Measurements from ENCODE around the gene PHAX.
"Not testable (repeated sequence)": the region's sequence is repeated elsewhere in the genome, so short reads cannot be mapped to it uniquely, and the experiment has no call there.

The PHAX gene

DNA sequence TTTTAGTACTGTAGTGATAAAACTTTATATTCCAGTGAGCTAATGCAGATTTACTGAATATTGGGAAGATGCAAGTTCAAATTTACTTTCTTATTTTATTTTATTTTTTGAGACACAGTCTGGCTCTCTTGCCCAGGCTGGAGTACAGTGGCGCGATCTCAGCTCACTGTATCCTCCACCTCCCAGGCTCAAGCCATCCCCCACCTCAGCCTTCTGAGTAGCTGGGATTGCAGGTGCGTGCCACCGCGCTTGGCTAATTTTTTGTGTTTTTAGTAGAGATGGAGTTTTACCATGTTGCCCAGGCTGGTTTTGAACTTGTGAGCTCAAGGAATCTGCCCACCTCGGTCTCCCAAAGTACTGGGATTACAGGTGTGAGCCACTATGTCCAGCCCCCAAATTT is 9.9 kb downstream of the PHAX start:
- no peak for TF ChIP-seq CTCF (IDR thresholded peaks at IDR 0.05; ENCODE audit: low read depth, low read length, missing control alignments)
- DNase-seq, result no peak
- in situ Hi-C loops (cut with HindIII; ENCODE audit: low pct_ligation_motif_present, low sequenced_read_pairs), result no loop called here
- peaks cover 32% of the 10 kb centered on the region for H3K36me3 ChIP-seq (replicated peaks)
- H3K27me3 ChIP-seq (replicated peaks), result no peaks in the 10 kb centered on the region
- no peak overlapping the region for H3K27ac ChIP-seq
- no peak overlapping the region for H3K4me3 ChIP-seq (ENCODE audit: low read depth, low read length)

DNA sequence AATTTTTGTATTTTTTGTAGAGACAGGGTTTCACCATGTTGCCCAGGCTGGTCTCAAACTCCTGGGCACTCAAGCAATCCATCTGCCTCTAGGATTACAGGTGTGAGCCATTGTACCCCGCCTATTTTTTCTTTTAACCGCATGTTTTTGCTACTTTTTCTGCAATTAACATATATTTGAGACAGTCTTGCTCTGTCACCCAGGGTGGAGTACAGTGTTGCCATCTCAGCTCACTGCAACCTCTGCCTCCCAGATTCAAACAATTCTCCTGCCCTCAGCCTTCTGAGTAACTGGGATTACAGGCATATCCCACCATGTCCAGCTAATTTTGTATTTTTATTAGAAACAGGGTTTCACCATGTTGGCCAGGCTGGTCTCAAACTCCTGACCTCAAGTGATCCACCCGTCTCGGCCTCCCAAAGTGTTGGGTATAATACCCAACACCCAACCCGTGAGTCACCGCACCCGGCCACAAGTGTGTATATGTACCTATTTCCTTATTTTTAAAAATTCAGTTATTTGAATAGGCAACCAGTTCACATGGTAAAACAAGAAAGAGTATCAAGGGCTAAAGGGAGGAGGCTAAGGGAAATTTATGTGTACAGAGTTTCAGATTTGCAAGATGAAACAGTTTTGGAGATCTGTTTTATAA is 13.3 kb downstream of the PHAX start:
- H3K36me3 ChIP-seq (replicated peaks), result peaks cover 36% of the 10 kb centered on the region

GRCh38 chr5:126615286-126615685 is 14.5 kb downstream of the PHAX start:
- H3K36me3 ChIP-seq (replicated peaks), result peaks cover 28% of the 10 kb centered on the region
- no peak overlapping the region for H3K27ac ChIP-seq
- in situ Hi-C loops (cut with HindIII; ENCODE audit: low pct_ligation_motif_present, low sequenced_read_pairs), result no loop called here
- no peak for DNase-seq
- H3K4me3 ChIP-seq (ENCODE audit: low read depth, low read length), result no peak overlapping the region
- TF ChIP-seq CTCF (IDR thresholded peaks at IDR 0.05; ENCODE audit: low read depth, low read length, missing control alignments), result no peak
- no peaks in the 10 kb centered on the region for H3K27me3 ChIP-seq (replicated peaks)

More for the DNA sequence above, 13.3 kb downstream of the PHAX start:
- H3K27me3 ChIP-seq (replicated peaks), result no peaks in the 10 kb centered on the region
- H3K4me3 ChIP-seq (ENCODE audit: low read depth, low read length), result no peak overlapping the region
- in situ Hi-C loops (cut with HindIII; ENCODE audit: low pct_ligation_motif_present, low sequenced_read_pairs), result no loop called here
- no peak for TF ChIP-seq CTCF (IDR thresholded peaks at IDR 0.05; ENCODE audit: low read depth, low read length, missing control alignments)
- DNase-seq, result no peak
- H3K27ac ChIP-seq, result no peak overlapping the region

- peaks cover 18% of the 10 kb centered on the region for H3K36me3 ChIP-seq (replicated peaks)
- in situ Hi-C loops (cut with HindIII; ENCODE audit: low pct_ligation_motif_present, low sequenced_read_pairs); H3K4me3 ChIP-seq (ENCODE audit: low read depth, low read length); DNase-seq; H3K27me3 ChIP-seq (replicated peaks); H3K27ac ChIP-seq: not testable (repeated sequence)
Measured at GRCh38 chr5:126617603-126618002, 16.9 kb downstream of the PHAX start.

GRCh38 chr5:126619781-126620180 is 19.0 kb downstream of the PHAX start:
- DNase-seq, result no peak
- in situ Hi-C loops (cut with HindIII; ENCODE audit: low pct_ligation_motif_present, low sequenced_read_pairs), result no loop called here
- Histone ChIP-seq H3K27ac (no peak overlapping the region), H3K4me3 (ENCODE audit: low read depth, low read length) (no peak overlapping the region), H3K27me3 (replicated peaks) (no peaks in the 10 kb centered on the region), H3K36me3 (replicated peaks) (peaks cover 18% of the 10 kb centered on the region)
- no peak for TF ChIP-seq CTCF (IDR thresholded peaks at IDR 0.05; ENCODE audit: low read depth, low read length, missing control alignments)

GRCh38 chr5:126624534-126624933 is 23.8 kb downstream of the PHAX start:
- no peak for TF ChIP-seq CTCF (IDR thresholded peaks at IDR 0.05; ENCODE audit: low read depth, low read length, missing control alignments)
- Histone ChIP-seq H3K27ac (peak overlapping the region; percentile 94), H3K27me3 (replicated peaks) (no peaks in the 10 kb centered on the region), H3K36me3 (replicated peaks) (peaks cover 5% of the 10 kb centered on the region), H3K4me3 (ENCODE audit: low read depth, low read length) (no peak overlapping the region)
- peak; percentile 88 for DNase-seq
- in situ Hi-C loops (cut with HindIII; ENCODE audit: low pct_ligation_motif_present, low sequenced_read_pairs), result no loop called here

All from brain microvascular endothelial cell (primary cell).